ENCODE results near the gene EBF3.
A peak's percentile ranks its signal among the peaks of the same experiment; 100 is the strongest.

The EBF3 gene

GRCh38 chr10:129909531-129910256, 54.4 kb downstream of the EBF3 start:
- DNase-seq: no peak

- DNase-seq: no peak
Observed at GRCh38 chr10:129909080-129909479, 55.0 kb downstream of the EBF3 start.

- DNase-seq: no peak
Observed at GRCh38 chr10:129908406-129908805, 55.7 kb downstream of the EBF3 start.

GRCh38 chr10:129905553-129905952, 58.5 kb downstream of the EBF3 start:
- no peak for DNase-seq

- DNase-seq: no peak
Observed at GRCh38 chr10:129904323-129904722, 59.8 kb downstream of the EBF3 start.

- DNase-seq: no peak
Observed at GRCh38 chr10:129901389-129902006, 62.6 kb downstream of the EBF3 start.

- DNase-seq: no peak
Observed at GRCh38 chr10:129900825-129901224, 63.2 kb downstream of the EBF3 start.

GRCh38 chr10:129899276-129900130, 64.6 kb downstream of the EBF3 start:
- no peak for DNase-seq

GRCh38 chr10:129898706-129899268, 65.3 kb downstream of the EBF3 start:
- no peak for DNase-seq

- DNase-seq: no peak
Observed at GRCh38 chr10:129897871-129898626, 66.0 kb downstream of the EBF3 start.

- DNase-seq: no peak
Observed at GRCh38 chr10:129896860-129897200, 67.2 kb downstream of the EBF3 start.

- DNase-seq: no peak
Observed at GRCh38 chr10:129896136-129896859, 67.8 kb downstream of the EBF3 start.

- no peak for DNase-seq
Observed at GRCh38 chr10:129895811-129896135, 68.3 kb downstream of the EBF3 start.

GRCh38 chr10:129894698-129895097, 69.4 kb downstream of the EBF3 start:
- DNase-seq: no peak

- DNase-seq: no peak
Observed at GRCh38 chr10:129893104-129894089, 70.7 kb downstream of the EBF3 start.

GRCh38 chr10:129892548-129893052, 71.5 kb downstream of the EBF3 start:
- DNase-seq: no peak

- no peak for DNase-seq
Observed at GRCh38 chr10:129891806-129892205, 72.3 kb downstream of the EBF3 start.

- DNase-seq: no peak
Observed at GRCh38 chr10:129890170-129890569, 73.9 kb downstream of the EBF3 start.

- DNase-seq: peak; percentile 60 to 68
Observed at GRCh38 chr10:129888784-129889616, 75.1 kb downstream of the EBF3 start.

Measured in stimulated activated CD4-positive, alpha-beta T cell treated with anti-CD3 and anti-CD28 coated beads, Interleukin-2, amount 100 ng/mL, for 24 hours (primary cell).